IMR-90 (cell line): ENCODE results near the gene SOCS3. TPM values are rescaled to one million over a fixed set of nuclear protein-coding genes. Genes with fewer than 3 reads are reported as not detected.

Source experiments
- ATAC-seq: fragments of 200-7000 bp; cut with Tn5 transposase; 2 replicates; pipeline ENCODE4 v1.9.1; 2020; ENCODE audit warnings: low read depth, mild to moderate bottlenecking, moderate library complexity
- BruUV-seq: library from RNA; stranded (reverse); fragments of 400-500 nt; replicated peaks from 2 replicates; lab custom pipeline; 2021; lab: Mats Ljungman, UMichigan
- CTCF ChIA-PET: fragments of 300-600 bp; formaldehyde crosslinking; extraction: SDS; loops from one replicate; lab custom pipeline; 2021; ENCODE audit warnings: antibody characterized with exemption; lab: Yijun Ruan, JAX
- POLR2A ChIA-PET: fragments of 300-600 bp; sonication (Branson Sonifier 250); formaldehyde crosslinking; loops from one replicate; lab custom pipeline; 2022; ENCODE audit warnings: antibody characterized with exemption; ENCODE audit not compliant: unreplicated experiment; lab: Charles Lee
- DNase-seq: peaks from one replicate; pipeline ENCODE4 v3.0.0; 2013
- H2AFZ ChIP-seq: replicated peaks from 2 replicates; pipeline ENCODE3; 2013; ENCODE audit warnings: low read length, mild to moderate bottlenecking; ENCODE audit not compliant: poor library complexity
- H2AK5ac ChIP-seq: 2 replicates; pipeline ENCODE4 v1.6.1; 2013; ENCODE audit warnings: low read depth, low read length, inconsistent platforms
- H2AK9ac ChIP-seq: replicated peaks from 2 replicates; pipeline ENCODE3; 2013; ENCODE audit warnings: mild to moderate bottlenecking, low read depth, low read length, moderate library complexity; ENCODE audit not compliant: poor library complexity
- H2BK120ac ChIP-seq: 2 replicates; pipeline ENCODE4 v1.6.1; 2013; ENCODE audit warnings: low read depth, low read length, inconsistent platforms
- H2BK15ac ChIP-seq: 3 replicates; pipeline ENCODE4 v1.6.1; 2013; ENCODE audit warnings: low read depth, low read length, inconsistent platforms
- H2BK20ac ChIP-seq: 2 replicates; pipeline ENCODE4 v1.6.1; 2013; ENCODE audit warnings: low read depth, mild to moderate bottlenecking, inconsistent platforms, low read length, moderate library complexity
- H2BK5ac ChIP-seq: 2 replicates; pipeline ENCODE4 v1.6.1; 2013; ENCODE audit warnings: mild to moderate bottlenecking, low read depth, low read length, inconsistent platforms; ENCODE audit not compliant: poor library complexity, severe bottlenecking
- H3K14ac ChIP-seq: replicated peaks from 2 replicates; pipeline ENCODE4 v1.6.1; 2013; ENCODE audit warnings: low read depth, low read length, inconsistent platforms
- H3K18ac ChIP-seq: 2 replicates; pipeline ENCODE4 v1.6.1; 2013; ENCODE audit warnings: low read depth, low read length, control low read depth
- H3K23ac ChIP-seq: 2 replicates; pipeline ENCODE4 v1.6.1; 2013; ENCODE audit warnings: low read depth, low read length, inconsistent platforms
- H3K27ac ChIP-seq: 2 replicates; pipeline ENCODE4 v1.5.1; 2013; ENCODE audit warnings: mild to moderate bottlenecking, control low read depth, low read length; ENCODE audit not compliant: insufficient read depth
- H3K27me3 ChIP-seq: 2 replicates; pipeline ENCODE4 v1.6.1; 2013; ENCODE audit warnings: low read length; ENCODE audit not compliant: control insufficient read depth, insufficient read depth
- H3K36me3 ChIP-seq: 2 replicates; pipeline ENCODE4 v1.6.1; 2013; ENCODE audit warnings: low read length, mixed read lengths; ENCODE audit not compliant: control insufficient read depth, insufficient read depth
- H3K4ac ChIP-seq: 2 replicates; pipeline ENCODE4 v1.6.1; 2013; ENCODE audit warnings: low read depth, low read length, inconsistent platforms
- H3K4me1 ChIP-seq: 2 replicates; pipeline ENCODE4 v1.6.1; 2013; ENCODE audit warnings: low read length, mixed read lengths; ENCODE audit not compliant: control insufficient read depth, insufficient read depth
- H3K4me2 ChIP-seq: 2 replicates; pipeline ENCODE4 v1.6.1; 2013; ENCODE audit warnings: low read depth, mild to moderate bottlenecking, control low read depth, low read length, moderate library complexity
- H3K4me3 ChIP-seq: 2 replicates; pipeline ENCODE4 v1.5.1; 2013; ENCODE audit warnings: low read depth, mild to moderate bottlenecking, control low read depth, low read length, moderate library complexity; ENCODE audit not compliant: insufficient read depth
- H3K56ac ChIP-seq: 2 replicates; pipeline ENCODE4 v1.6.1; 2013; ENCODE audit warnings: low read length, inconsistent platforms; ENCODE audit not compliant: insufficient read depth; ENCODE audit errors: extremely low read depth
- H3K79me1 ChIP-seq, 2 experiments: 2 replicates each; pipeline ENCODE4 v1.6.1; 2013; ENCODE audit warnings: low read length in 2 of 2, inconsistent platforms in 1 of 2, low read depth in 1 of 2
- H3K9ac ChIP-seq: 2 replicates; pipeline ENCODE4 v1.6.1; 2013; ENCODE audit warnings: low read depth, low read length, control low read depth
- H3K9me1 ChIP-seq: 2 replicates; pipeline ENCODE4 v1.6.1; 2013; ENCODE audit warnings: low read length, inconsistent platforms; ENCODE audit not compliant: insufficient read depth
- H3K9me3 ChIP-seq: 2 replicates; pipeline ENCODE4 v1.6.1; 2013; ENCODE audit warnings: low read length; ENCODE audit not compliant: control insufficient read depth, insufficient read depth
- H4K20me1 ChIP-seq: 2 replicates; pipeline ENCODE4 v1.6.1; 2013; ENCODE audit warnings: low read length, inconsistent platforms; ENCODE audit not compliant: insufficient read depth
- H4K5ac ChIP-seq: 2 replicates; pipeline ENCODE4 v1.6.1; 2013; ENCODE audit warnings: mild to moderate bottlenecking, low read depth, low read length, control low read depth
- H4K8ac ChIP-seq, 2 experiments: 2 replicates each; pipeline ENCODE4 v1.6.1; 2013; ENCODE audit warnings: low read depth in 2 of 2, low read length in 2 of 2, control low read depth in 1 of 2, inconsistent platforms in 1 of 2
- H4K91ac ChIP-seq: 2 replicates; pipeline ENCODE4 v1.6.1; 2013; ENCODE audit warnings: low read depth, low read length, inconsistent platforms; ENCODE audit not compliant: insufficient read depth
- RAD21 ChIP-seq: IDR thresholded peaks from 2 replicates; pipeline ENCODE4 v1.6.1; 2012; ENCODE audit warnings: low read length, improper control_type of control experiment
- WGBS, 2 experiments: methylation state at CpG; one replicate each; pipeline versions ENCODE4 v1.1.5 to v1.1.7; 2013; ENCODE audit warnings: missing lambda C conversion rate in 2 of 2; ENCODE audit not compliant: insufficient read length in 1 of 2; ENCODE audit errors: extremely low coverage in 2 of 2; 5-methylcytosine and 5-hydroxymethylcytosine counted together
- dilution Hi-C: fragments of 300-500 bp; cut with HindIII; formaldehyde crosslinking; loops from one replicate; pipeline ENCODE4 v1.14.3; 2018; ENCODE audit warnings: low sequenced_read_pairs; ENCODE audit not compliant: unreplicated experiment
- in situ Hi-C: fragments of 300-500 bp; cut with MboI; formaldehyde crosslinking; loops from 3 replicates; pipeline ENCODE4 v1.14.3; 2019; ENCODE audit warnings: low sequenced_read_pairs, inconsistent platforms, mixed read lengths
- intact Hi-C: fragments of 100-400 bp; cut with micrococcal nuclease; formaldehyde crosslinking; loops from 2 replicates; pipeline ENCODE4 v1.10.0; 2022
- polyA plus RNA-seq, 3 experiments: library from polyadenylated mRNA; depleted of rRNA; stranded (reverse); fragments of >200 nt; gene quantifications; 2 replicates each; pipeline ENCODE4 v1.2.3, GENCODE V29; 2012; ENCODE audit warnings: low replicate concordance in 1 of 3
- total RNA-seq: library from RNA; depleted of rRNA; stranded (reverse); fragments of >200 nt; gene quantifications from 2 replicates; pipeline ENCODE4 v1.2.3, GENCODE V29; 2012

Gene SOCS3
- total and polyA plus RNA-seq, 2 of the 4 experiments (the other 2 are of a cell fraction): 19.2 to 19.9 TPM

DNA sequence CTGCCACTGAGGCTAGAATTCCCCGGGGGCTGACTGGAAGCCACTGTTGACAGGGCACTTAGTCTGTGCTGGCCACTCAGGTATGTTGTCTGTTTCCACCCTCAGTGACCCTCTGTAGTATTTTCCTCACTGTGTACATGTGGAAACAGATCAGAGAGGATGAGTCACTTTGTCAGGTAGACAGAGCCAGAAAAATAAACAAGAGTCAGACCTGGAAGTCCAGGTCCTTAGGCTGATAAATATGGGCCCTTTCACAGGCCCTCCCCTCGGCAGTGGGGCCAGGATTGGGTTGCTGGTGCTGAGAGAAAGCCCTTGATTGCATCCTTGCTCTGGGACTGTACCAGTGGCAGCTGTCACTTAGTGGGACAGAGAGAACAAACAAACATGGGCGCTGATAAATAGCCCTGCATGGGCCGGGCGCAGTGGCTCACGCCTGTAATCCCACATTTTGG lies 39.8 kb upstream of the SOCS3 start:
- DNase-seq: no peak
- H4K8ac ChIP-seq: no peak overlapping the region
- H3K9me1 ChIP-seq: peaks cover 36% of the 10 kb centered on the region
- peaks cover 49 to 90% of the 10 kb centered on the region in 2 experiments for H3K79me1 ChIP-seq
- H2BK20ac ChIP-seq: no peak overlapping the region
- H2AFZ ChIP-seq: no peak overlapping the region
- peaks cover 79% of the 10 kb centered on the region for H3K36me3 ChIP-seq
- H4K20me1 ChIP-seq: peaks cover 30% of the 10 kb centered on the region
- BruUV-seq: no TSS peak
- H4K5ac ChIP-seq: no peak overlapping the region
- no peak overlapping the region for H3K14ac ChIP-seq
- no peak overlapping the region for H3K4ac ChIP-seq
- ChIA-PET POLR2A (no interaction called here), CTCF (interaction anchor here (0.5 kb wide), 1 partner anchor 9 kb away, joined by 4 read pairs; no protein-coding TSS in a partner anchor)
- H4K91ac ChIP-seq: no peak overlapping the region
- no peak overlapping the region for H3K4me3 ChIP-seq
- H3K27me3 ChIP-seq: no peaks in the 10 kb centered on the region
- H3K56ac ChIP-seq: no peak overlapping the region
- no peak overlapping the region for H3K23ac ChIP-seq
- H2AK5ac ChIP-seq: peak overlapping the region; percentile 31; the same call in 1 of the 2 replicates
- H2BK120ac ChIP-seq: no peak overlapping the region
- H3K4me1 ChIP-seq: peaks cover 12% of the 10 kb centered on the region; the same call in 1 of the 2 replicates
- no peak overlapping the region for H2AK9ac ChIP-seq
- intact Hi-C loops: no loop called here
- no peak overlapping the region for H3K4me2 ChIP-seq
- no peaks in the 10 kb centered on the region for H3K9me3 ChIP-seq
- dilution Hi-C loops: no loop called here
- WGBS, 2 experiments: 85% methylated on average over 4 of the region's 6 CpGs; no CpG with 5 or more reads in 1 of the 2 experiments
- TF ChIP-seq RAD21: no peak
- no peak overlapping the region for H3K27ac ChIP-seq
- no peak overlapping the region for H2BK5ac ChIP-seq
- H2BK15ac ChIP-seq: no peak overlapping the region
- H3K18ac ChIP-seq: no peak overlapping the region
- no peak overlapping the region for H3K9ac ChIP-seq
- ATAC-seq: no peak
- in situ Hi-C loops: no loop called here
